Choroid plexus epithelial cell (primary cell): ENCODE data around the gene P2RY1.

Source experiments
- DNase-seq: peaks from one replicate; pipeline ENCODE4 v3.0.0-alpha.2; 2010; ENCODE audit warnings: low read depth
- H3K4me3 ChIP-seq: 2 replicates; pipeline ENCODE4 v1.5.1; 2011; ENCODE audit warnings: low read depth, mild to moderate bottlenecking, control low read depth, low read length, moderate library complexity
- TF ChIP-seq, protein P1 (sequence below): conservative IDR thresholded peaks from 2 replicates; pipeline ENCODE4 v1.5.1; 2011; ENCODE audit warnings: low read depth, mild to moderate bottlenecking, control low read depth, inconsistent platforms, low read length, moderate library complexity

The P2RY1 gene

DNA sequence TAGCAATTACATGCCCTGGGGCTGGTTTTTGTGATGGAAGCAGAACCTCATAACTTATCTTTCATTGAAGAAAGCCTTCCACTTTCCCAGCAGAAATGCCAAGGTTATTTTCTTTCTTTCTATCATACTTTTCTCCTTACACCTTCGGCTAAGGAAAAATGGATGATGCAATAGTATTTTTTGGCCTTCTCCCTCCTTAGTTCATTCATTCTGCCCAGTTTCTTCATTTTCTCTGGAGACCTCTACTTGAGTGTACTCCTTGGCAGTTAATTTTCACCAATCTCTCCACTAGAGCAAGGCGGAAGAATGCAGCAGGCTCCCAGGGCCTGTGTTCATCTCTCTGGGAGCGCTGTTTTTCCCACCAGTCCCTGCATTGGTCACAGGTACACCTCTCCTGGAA is 7.6 kb upstream of the P2RY1 start:
- DNase-seq, result no peak
- no peak overlapping the region for H3K4me3 ChIP-seq
- TF ChIP-seq, protein P1, sequence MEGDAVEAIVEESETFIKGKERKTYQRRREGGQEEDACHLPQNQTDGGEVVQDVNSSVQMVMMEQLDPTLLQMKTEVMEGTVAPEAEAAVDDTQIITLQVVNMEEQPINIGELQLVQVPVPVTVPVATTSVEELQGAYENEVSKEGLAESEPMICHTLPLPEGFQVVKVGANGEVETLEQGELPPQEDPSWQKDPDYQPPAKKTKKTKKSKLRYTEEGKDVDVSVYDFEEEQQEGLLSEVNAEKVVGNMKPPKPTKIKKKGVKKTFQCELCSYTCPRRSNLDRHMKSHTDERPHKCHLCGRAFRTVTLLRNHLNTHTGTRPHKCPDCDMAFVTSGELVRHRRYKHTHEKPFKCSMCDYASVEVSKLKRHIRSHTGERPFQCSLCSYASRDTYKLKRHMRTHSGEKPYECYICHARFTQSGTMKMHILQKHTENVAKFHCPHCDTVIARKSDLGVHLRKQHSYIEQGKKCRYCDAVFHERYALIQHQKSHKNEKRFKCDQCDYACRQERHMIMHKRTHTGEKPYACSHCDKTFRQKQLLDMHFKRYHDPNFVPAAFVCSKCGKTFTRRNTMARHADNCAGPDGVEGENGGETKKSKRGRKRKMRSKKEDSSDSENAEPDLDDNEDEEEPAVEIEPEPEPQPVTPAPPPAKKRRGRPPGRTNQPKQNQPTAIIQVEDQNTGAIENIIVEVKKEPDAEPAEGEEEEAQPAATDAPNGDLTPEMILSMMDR, result no peak

- TF ChIP-seq, protein P1, result no peak
- no peak overlapping the region for H3K4me3 ChIP-seq
- no peak for DNase-seq
These were observed 6.7 kb upstream of the P2RY1 start for GRCh38 chr3:152828075-152828840.

DNA sequence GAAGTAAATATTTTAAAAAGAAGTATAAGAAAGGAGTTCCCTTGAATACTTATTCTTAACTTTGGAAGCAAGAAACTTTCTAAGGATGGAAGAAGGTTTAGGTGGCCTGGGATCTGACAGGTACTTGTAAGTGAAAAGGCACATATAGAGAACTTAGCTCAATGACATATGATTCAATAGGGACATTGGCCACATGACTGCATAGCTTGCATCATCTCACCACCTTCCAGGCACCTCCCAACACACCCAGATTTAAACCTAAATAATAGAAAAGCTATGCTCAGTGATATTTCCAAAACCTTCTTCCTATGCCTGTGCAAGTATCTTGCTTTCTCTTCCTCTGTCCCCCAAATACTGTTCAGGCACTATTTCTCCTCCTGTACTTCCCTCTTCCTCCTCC is 4.7 kb upstream of the P2RY1 start:
- H3K4me3 ChIP-seq, result no peak overlapping the region
- no peak for DNase-seq
- TF ChIP-seq, protein P1, result no peak

DNA sequence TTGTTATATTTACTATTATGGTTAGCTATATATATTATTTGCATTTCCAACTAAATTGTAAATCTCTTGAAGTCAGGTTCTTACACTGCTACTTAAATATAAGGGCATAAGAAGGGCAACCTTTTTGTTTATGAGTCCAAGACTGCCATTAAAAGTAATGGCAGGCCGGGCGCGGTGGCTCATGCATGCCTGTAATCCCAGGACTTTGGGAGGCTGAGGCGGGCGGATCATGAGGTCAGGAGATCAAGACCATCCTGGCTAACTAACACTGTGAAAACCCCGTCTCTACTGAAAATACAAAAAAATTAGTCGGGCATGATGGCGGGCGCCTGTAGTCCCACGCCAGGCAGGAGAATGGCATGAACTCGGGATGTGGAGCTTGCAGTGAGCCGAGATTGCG is 2.9 kb upstream of the P2RY1 start:
- DNase-seq, result no peak
- TF ChIP-seq, protein P1, result no peak
- no peak overlapping the region for H3K4me3 ChIP-seq

DNA sequence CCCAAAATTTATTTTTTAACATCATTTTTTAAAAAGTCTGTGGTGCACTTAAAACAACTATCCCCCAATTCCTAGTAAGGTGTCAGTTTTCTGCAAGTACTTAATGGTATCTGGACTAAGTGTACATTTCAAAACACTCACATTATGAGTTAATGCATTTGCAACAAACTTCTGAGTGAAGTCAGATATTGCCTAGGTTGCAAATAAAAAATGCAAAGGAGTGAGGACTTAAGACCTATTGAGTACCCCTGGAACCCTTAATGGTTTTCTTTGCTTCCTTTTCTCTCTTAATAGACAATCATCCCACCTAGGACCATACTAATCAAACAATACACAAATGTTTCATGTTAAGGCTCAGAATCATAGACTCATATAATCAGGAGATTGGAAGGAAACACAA is 1.8 kb upstream of the P2RY1 start:
- DNase-seq, result no peak
- TF ChIP-seq, protein P1, result no peak
- no peak overlapping the region for H3K4me3 ChIP-seq

GRCh38 chr3:152834191-152834775 is 648 bp upstream of the P2RY1 start:
- TF ChIP-seq, protein P1, result peak; percentile 8
- H3K4me3 ChIP-seq, result peak overlapping the region; percentile 67
- no peak for DNase-seq
